Endothelial cell of umbilical vein (primary cell): Measurements from ENCODE around the gene MPPE1. TPM values are rescaled to one million over a fixed set of nuclear protein-coding genes. Genes with fewer than 3 reads are reported as not detected.

Experiments used
- BruUV-seq: library from RNA; stranded (reverse); fragments of 400-500 nt; replicated peaks from 2 replicates; lab custom pipeline; 2021; lab: Mats Ljungman, UMichigan
- CTCF ChIA-PET: fragments of 300-600, 350-600 bp; sonication (Branson Sonifier 250); formaldehyde crosslinking; loops from one replicate; lab custom pipeline; 2021; ENCODE audit warnings: antibody characterized with exemption, inconsistent platforms; lab: Charles Lee
- POLR2A ChIA-PET: fragments of 300-600, 350-600 bp; sonication (Branson Sonifier 250); formaldehyde crosslinking; loops from one replicate; lab custom pipeline; 2021; ENCODE audit warnings: antibody characterized with exemption, inconsistent platforms; lab: Charles Lee
- DNase-seq: peaks from one replicate; pipeline ENCODE4 v3.0.0-alpha.2; 2011; ENCODE audit warnings: low read depth, low spot score
- FAIRE-seq: peaks from 2 replicates; lab custom pipeline; 2011; peaks lifted over from hg19 to GRCh38; lab: Jason Lieb, UNC
- H2AFZ ChIP-seq: 2 replicates; pipeline ENCODE4 v1.6.0; 2012; ENCODE audit warnings: low read depth, low read length, control low read depth, inconsistent platforms
- H3K27ac ChIP-seq: 2 replicates; pipeline ENCODE4 v1.5.1; 2011; ENCODE audit warnings: low read depth, mild to moderate bottlenecking, control low read depth, low read length, moderate library complexity; ENCODE audit not compliant: insufficient read depth
- H3K27me3 ChIP-seq, 2 experiments: 2 replicates each; pipeline versions ENCODE4 v1.6.0 to v1.6.1; 2011; ENCODE audit warnings: low read length in 2 of 2, mixed read lengths in 1 of 2; ENCODE audit not compliant: control insufficient read depth in 2 of 2, insufficient read depth in 2 of 2
- H3K36me3 ChIP-seq, 2 experiments: 2 replicates in 1 of 2; 3 replicates in 1 of 2; pipeline ENCODE4 v1.5.1; 2011; ENCODE audit warnings: low read length in 2 of 2, mild to moderate bottlenecking in 1 of 2, moderate library complexity in 1 of 2; ENCODE audit not compliant: control insufficient read depth in 2 of 2, insufficient read depth in 2 of 2; ENCODE audit errors: extremely low read depth in 1 of 2
- H3K4me1 ChIP-seq: 3 replicates; pipeline ENCODE4 v1.5.1; 2011; ENCODE audit warnings: mild to moderate bottlenecking, low read length; ENCODE audit not compliant: control insufficient read depth, insufficient read depth; ENCODE audit errors: extremely low read depth
- H3K4me2 ChIP-seq: 2 replicates; pipeline ENCODE4 v1.6.1; 2011; ENCODE audit warnings: low read length, control low read depth, mixed read lengths; ENCODE audit not compliant: insufficient read depth
- H3K4me3 ChIP-seq, 3 experiments: fragments of 200-600 bp in 1 of 3; sonication (generic), shearing (Covaris generic) in 1 of 3; replicated peaks in 1 of 3; 2 replicates each; pipeline ENCODE4 v1.5.1; 2011 to 2016; ENCODE audit warnings: control low read depth in 3 of 3, low read length in 3 of 3, mild to moderate bottlenecking in 2 of 3, inconsistent platforms in 1 of 3, low read depth in 1 of 3, moderate library complexity in 1 of 3; ENCODE audit not compliant: insufficient read depth in 1 of 3
- H3K79me2 ChIP-seq: 2 replicates; pipeline ENCODE4 v1.6.0; 2012; ENCODE audit warnings: low read length, inconsistent platforms; ENCODE audit not compliant: control insufficient read depth, insufficient read depth
- H3K9ac ChIP-seq: replicated peaks from 2 replicates; pipeline ENCODE3; 2011; ENCODE audit warnings: low read length, control low read depth; ENCODE audit not compliant: insufficient read depth; ENCODE audit errors: extremely low read depth
- H3K9me1 ChIP-seq: replicated peaks from 3 replicates; pipeline ENCODE4 v1.6.0; 2011; ENCODE audit warnings: mild to moderate bottlenecking, low read length; ENCODE audit not compliant: control insufficient read depth, insufficient read depth; ENCODE audit errors: extremely low read depth
- H3K9me3 ChIP-seq: replicated peaks from 2 replicates; pipeline ENCODE4 v1.5.1; 2012; ENCODE audit warnings: low read length, inconsistent platforms; ENCODE audit not compliant: control insufficient read depth, insufficient read depth
- H4K20me1 ChIP-seq: replicated peaks from 2 replicates; pipeline ENCODE3; 2011; ENCODE audit warnings: mild to moderate bottlenecking, low read length; ENCODE audit not compliant: control insufficient read depth, insufficient read depth; ENCODE audit errors: extremely low read depth
- EZH2 ChIP-seq: IDR thresholded peaks from 2 replicates; pipeline ENCODE4 v1.6.1; 2012; ENCODE audit warnings: borderline replicate concordance, low read depth, mild to moderate bottlenecking, moderate library complexity, low read length, inconsistent platforms; ENCODE audit not compliant: severe bottlenecking
- FOS ChIP-seq: IDR thresholded peaks from 2 replicates; pipeline ENCODE4 v1.6.1; 2011; ENCODE audit warnings: mild to moderate bottlenecking, low read length, moderate library complexity, borderline replicate concordance; ENCODE audit not compliant: insufficient read depth
- GATA2 ChIP-seq: IDR thresholded peaks from 2 replicates; pipeline ENCODE4 v1.7.0; 2011; ENCODE audit warnings: low read depth, mild to moderate bottlenecking, moderate library complexity, mixed read lengths, low read length; ENCODE audit not compliant: insufficient read length, insufficient read depth
- JUN ChIP-seq: IDR thresholded peaks from 2 replicates; pipeline ENCODE4 v1.6.1; 2011; ENCODE audit warnings: borderline replicate concordance, low read depth; ENCODE audit not compliant: insufficient read length, insufficient read depth
- MYC ChIP-seq: IDR thresholded peaks from one replicate; pipeline ENCODE4 v1.6.1; 2011; ENCODE audit warnings: mild to moderate bottlenecking, low read depth, low read length
- POLR2A ChIP-seq: IDR thresholded peaks from 2 replicates; pipeline ENCODE4 v1.6.1; 2012; ENCODE audit warnings: low read depth, mild to moderate bottlenecking, control low read depth, low read length
- POLR2AphosphoS5 ChIP-seq: IDR thresholded peaks from 2 replicates; pipeline ENCODE4 v1.6.1; 2012; ENCODE audit warnings: low read depth, mild to moderate bottlenecking, control low read depth, low read length, moderate library complexity; ENCODE audit not compliant: insufficient read depth
- dilution Hi-C: fragments of 300-500 bp; cut with MboI; formaldehyde crosslinking; loops from one replicate; pipeline ENCODE4 v1.15.0; 2019; ENCODE audit warnings: low sequenced_read_pairs; ENCODE audit not compliant: extremely low pct_ligation_motif_present
- intact Hi-C: fragments of 100-400 bp; cut with micrococcal nuclease; formaldehyde crosslinking; loops from one replicate; pipeline ENCODE4 v1.10.0; 2022
- polyA plus RNA-seq, 4 experiments: library from polyadenylated mRNA; depleted of rRNA in 3 of 4; stranded (reverse) in 3 of 4; unstranded in 1 of 4; fragments of >200 nt; gene quantifications; 2 replicates each; pipeline versions ENCODE4 v1.2.1 to v1.2.3, GENCODE V29; 2011 to 2012; ENCODE audit warnings: missing spikeins in 1 of 4
- total RNA-seq: library from RNA; stranded (reverse); gene quantifications from 2 replicates; pipeline ENCODE4 v1.2.3, GENCODE V29; 2021
- TF ChIP-seq, protein P1 (sequence below): IDR thresholded peaks from 2 replicates; pipeline ENCODE4 v1.6.1; 2011; ENCODE audit not compliant: insufficient read depth, insufficient read length
- TF ChIP-seq, protein P2 (sequence below), 2 donors: IDR thresholded peaks; 1 replicate in 1 of 2; 2 replicates in 1 of 2; pipeline ENCODE4 v1.5.1; 2011; ENCODE audit warnings: low read length in 2 of 2, mild to moderate bottlenecking in 2 of 2, moderate library complexity in 2 of 2, control low read depth in 1 of 2, inconsistent platforms in 1 of 2, low read depth in 1 of 2; ENCODE audit not compliant: insufficient read depth in 1 of 2; ENCODE audit errors: extremely low read depth in 1 of 2

MPPE1 gene
- total and polyA plus RNA-seq, 2 donors (not counting 3 experiments of a cell fraction or from before 2014, with no cell fraction given), result 13.4 to 30.6 TPM

DNA sequence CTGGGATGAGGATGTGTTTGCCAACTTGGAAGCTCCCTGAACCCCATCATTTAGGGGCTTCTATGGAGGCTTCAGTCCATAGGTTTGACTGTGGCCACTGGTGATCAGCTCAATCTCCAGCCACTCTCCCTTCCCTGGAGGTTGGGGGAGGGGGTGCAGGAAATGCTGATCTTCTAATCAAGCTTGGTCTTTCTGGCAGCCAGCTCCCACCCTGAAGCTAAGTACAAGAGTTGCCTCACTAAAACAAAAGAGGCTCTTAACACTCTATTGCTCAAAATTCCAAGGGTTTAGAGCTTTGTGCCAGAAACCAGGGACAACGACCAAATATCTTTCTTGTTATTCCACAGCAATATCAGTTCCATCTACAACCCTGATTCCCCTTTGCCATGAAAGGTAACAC, 19.4 kb upstream of the MPPE1 start:
- intact Hi-C loops (no loop called here), dilution Hi-C loops (no loop called here)
- FAIRE-seq, result no peak
- Histone ChIP-seq H3K36me3 (no peaks in the 10 kb centered on the region), H3K4me3 (no peak overlapping the region), H3K27ac (no peak overlapping the region), H3K4me1 (no peaks in the 10 kb centered on the region), H2AFZ (no peak overlapping the region), H3K4me2 (no peak overlapping the region), H4K20me1 (no peaks in the 10 kb centered on the region), H3K79me2 (no peaks in the 10 kb centered on the region), H3K27me3 (peaks cover 0 to 4% of the 10 kb centered on the region in 2 experiments), H3K9me1 (no peaks in the 10 kb centered on the region), H3K9me3 (no peaks in the 10 kb centered on the region), H3K9ac (no peak overlapping the region)
- TF ChIP-seq, protein P1, sequence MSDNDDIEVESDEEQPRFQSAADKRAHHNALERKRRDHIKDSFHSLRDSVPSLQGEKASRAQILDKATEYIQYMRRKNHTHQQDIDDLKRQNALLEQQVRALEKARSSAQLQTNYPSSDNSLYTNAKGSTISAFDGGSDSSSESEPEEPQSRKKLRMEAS, result no peak
- TF ChIP-seq, protein P2, sequence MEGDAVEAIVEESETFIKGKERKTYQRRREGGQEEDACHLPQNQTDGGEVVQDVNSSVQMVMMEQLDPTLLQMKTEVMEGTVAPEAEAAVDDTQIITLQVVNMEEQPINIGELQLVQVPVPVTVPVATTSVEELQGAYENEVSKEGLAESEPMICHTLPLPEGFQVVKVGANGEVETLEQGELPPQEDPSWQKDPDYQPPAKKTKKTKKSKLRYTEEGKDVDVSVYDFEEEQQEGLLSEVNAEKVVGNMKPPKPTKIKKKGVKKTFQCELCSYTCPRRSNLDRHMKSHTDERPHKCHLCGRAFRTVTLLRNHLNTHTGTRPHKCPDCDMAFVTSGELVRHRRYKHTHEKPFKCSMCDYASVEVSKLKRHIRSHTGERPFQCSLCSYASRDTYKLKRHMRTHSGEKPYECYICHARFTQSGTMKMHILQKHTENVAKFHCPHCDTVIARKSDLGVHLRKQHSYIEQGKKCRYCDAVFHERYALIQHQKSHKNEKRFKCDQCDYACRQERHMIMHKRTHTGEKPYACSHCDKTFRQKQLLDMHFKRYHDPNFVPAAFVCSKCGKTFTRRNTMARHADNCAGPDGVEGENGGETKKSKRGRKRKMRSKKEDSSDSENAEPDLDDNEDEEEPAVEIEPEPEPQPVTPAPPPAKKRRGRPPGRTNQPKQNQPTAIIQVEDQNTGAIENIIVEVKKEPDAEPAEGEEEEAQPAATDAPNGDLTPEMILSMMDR (IDR thresholded peaks at IDR 0.05; ENCODE audit: extremely low read depth in 1 of 2, insufficient read depth in 1 of 2, low read depth in 1 of 2, low read length in 2 of 2), result no peak
- TF ChIP-seq EZH2 (no peak), MYC (no peak), POLR2AphosphoS5 (no peak), JUN (no peak), POLR2A (no peak), FOS (no peak), GATA2 (no peak)
- DNase-seq, result no peak
- ChIA-PET CTCF (interaction anchor here (0.5 to 5.5 kb wide), 6 partner anchors 10 to 112 kb away, joined by 3 to 37 read pairs (median 4); no protein-coding TSS in a partner anchor), POLR2A (no interaction called here)
- no TSS peak for BruUV-seq
